CD4-positive, alpha-beta T cell (primary cell): ENCODE data around the gene RER1. TPM values are rescaled to one million over a fixed set of nuclear protein-coding genes. Genes with fewer than 3 reads are reported as not detected.

ENCODE experiments used
- ATAC-seq: fragments of 200-7000 bp; cut with Tn5 transposase; one replicate; pipeline ENCODE4 v1.10.0; 2022; ENCODE audit warnings: mild to moderate bottlenecking; ENCODE audit not compliant: poor library complexity
- CTCF ChIA-PET: fragments of 350-600 bp; sonication (Branson Sonifier 250); formaldehyde crosslinking; loops from one replicate; lab custom pipeline; 2021; ENCODE audit warnings: antibody characterized with exemption, inconsistent platforms; lab: Charles Lee
- POLR2A ChIA-PET: fragments of 350-600 bp; sonication (Branson Sonifier 250); formaldehyde crosslinking; loops from one replicate; lab custom pipeline; 2021; ENCODE audit warnings: antibody characterized with exemption, inconsistent platforms; lab: Charles Lee
- DNase-seq, 14 experiments: peaks; one replicate each; pipeline ENCODE4 v3.0.0-alpha.2; 2013 to 2020; ENCODE audit warnings: mixed read lengths in 2 of 14
- H3K27ac ChIP-seq, 2 donors: one replicate each; pipeline versions ENCODE4 v1.5.1 to v1.7.0; 2013; ENCODE audit warnings: low read length in 2 of 2, low read depth in 1 of 2, mild to moderate bottlenecking in 1 of 2
- H3K27me3 ChIP-seq, 2 experiments: 1 replicate in 1 of 2; 2 replicates in 1 of 2; pipeline versions ENCODE4 v1.6.1 to v1.7.0; 2013; ENCODE audit warnings: low read length in 2 of 2, control low read depth in 1 of 2, mild to moderate bottlenecking in 1 of 2, moderate library complexity in 1 of 2; ENCODE audit not compliant: insufficient read depth in 2 of 2, control insufficient read depth in 1 of 2
- H3K36me3 ChIP-seq: one replicate; pipeline ENCODE4 v1.6.1; 2013; ENCODE audit warnings: low read length, control low read depth; ENCODE audit not compliant: insufficient read depth
- H3K4me1 ChIP-seq: one replicate; pipeline ENCODE4 v1.6.1; 2013; ENCODE audit warnings: low read length, control low read depth; ENCODE audit not compliant: insufficient read depth
- H3K4me3 ChIP-seq: one replicate; pipeline ENCODE4 v1.5.1; 2013; ENCODE audit warnings: mild to moderate bottlenecking, low read length, moderate library complexity
- H3K9me3 ChIP-seq, 2 experiments: 1 replicate in 1 of 2; 2 replicates in 1 of 2; pipeline versions ENCODE4 v1.6.1 to v1.7.0; 2013; ENCODE audit warnings: low read length in 2 of 2, mild to moderate bottlenecking in 2 of 2, control low read depth in 1 of 2, moderate library complexity in 1 of 2; ENCODE audit not compliant: control insufficient read depth in 1 of 2, insufficient read depth in 1 of 2
- H3K27ac Mint-ChIP-seq: one replicate; pipeline ENCODE4 v1.8.0; 2020; ENCODE audit warnings: mixed read lengths
- H3K27me3 Mint-ChIP-seq: one replicate; pipeline ENCODE4 v1.8.0; 2021; ENCODE audit warnings: mixed read lengths
- H3K36me3 Mint-ChIP-seq: one replicate; pipeline ENCODE4 v1.8.0; 2021; ENCODE audit warnings: low read depth, mixed read lengths
- H3K4me1 Mint-ChIP-seq: one replicate; pipeline ENCODE4 v1.8.0; 2021; ENCODE audit warnings: low read depth, mixed read lengths
- H3K4me3 Mint-ChIP-seq: one replicate; pipeline ENCODE4 v1.8.0; 2020; ENCODE audit warnings: mild to moderate bottlenecking, mixed read lengths
- H3K9me3 Mint-ChIP-seq: one replicate; pipeline ENCODE4 v1.8.0; 2020; ENCODE audit warnings: mixed read lengths
- intact Hi-C, 2 experiments: fragments of 100-400 bp; cut with DNase I in 1 of 2; cut with micrococcal nuclease in 1 of 2; formaldehyde crosslinking; loops; one replicate each; pipeline versions ENCODE4 v1.15.1 to v1.9.0; 2023 to 2025; cut with DNase I, micrococcal nuclease
- total RNA-seq, 174 experiments: library from RNA in 2 of 174; stranded (reverse) in 2 of 174; gene quantifications; one replicate each; pipeline ENCODE4 v1.2.3 and lab custom pipeline; 2021 to 2026
- TF ChIP-seq, protein P1 (sequence below): fragments of 200-600 bp; IDR thresholded peaks from one replicate; pipeline ENCODE4 v1.8.0; 2022; ENCODE audit warnings: antibody characterized with exemption, mild to moderate bottlenecking

RER1 gene
- total RNA-seq, 2 experiments from 2014 or later, result 57.9 to 60.7 TPM

DNA sequence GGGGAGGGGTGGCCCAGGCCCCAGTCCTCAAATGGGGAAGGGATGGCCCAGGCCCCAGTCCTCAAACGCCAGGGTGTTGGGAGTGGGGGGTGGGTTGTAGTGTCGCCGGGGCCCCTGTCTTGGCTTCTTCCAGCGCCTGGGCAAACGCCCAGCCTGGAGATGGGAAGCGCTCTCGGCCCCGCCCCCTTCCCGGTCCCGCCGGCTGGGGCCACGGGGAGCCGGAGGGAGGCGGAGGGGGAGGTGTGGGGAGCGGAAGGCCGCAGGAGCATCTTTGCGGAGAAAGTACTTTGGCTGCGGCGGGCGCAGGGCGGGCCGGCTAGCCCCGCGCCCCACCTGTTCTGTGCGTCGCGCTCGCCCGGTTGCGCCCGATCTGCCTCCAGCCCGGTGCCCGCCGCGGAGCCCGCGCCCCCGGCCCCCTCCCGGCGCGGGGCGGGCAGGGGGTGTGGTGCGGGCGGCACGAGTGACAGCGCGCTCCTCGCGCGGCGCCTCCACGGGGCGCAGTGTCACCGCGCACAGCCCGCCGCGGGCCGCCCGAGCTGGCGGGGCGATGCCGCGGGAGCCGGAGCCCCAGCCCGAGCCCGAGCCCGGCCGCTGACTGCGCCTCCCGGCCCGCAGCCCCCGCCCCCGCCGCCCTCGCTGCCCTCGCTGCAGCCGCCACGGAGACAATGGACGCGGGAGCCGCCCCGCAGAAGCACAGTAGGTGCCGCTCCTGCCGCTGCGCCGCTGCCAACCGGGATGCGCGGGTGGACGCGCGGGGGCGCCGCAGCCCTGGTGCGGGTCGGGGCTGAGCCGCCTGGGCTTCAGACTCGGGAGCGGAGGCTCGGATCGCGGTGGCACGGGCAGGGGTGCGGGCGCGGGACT lies 51.9 kb downstream of the RER1 start:
- no peak overlapping the region for H3K4me3 ChIP-seq
- no peak overlapping the region for H3K27ac Mint-ChIP-seq
- ATAC-seq (peak; percentile 41), DNase-seq (peak in 9 of 14 experiments; percentile 7 to 58 (median 25))
- no peak overlapping the region for H3K27ac ChIP-seq
- peaks cover 0 to 7% of the 10 kb centered on the region in 2 experiments for H3K9me3 ChIP-seq
- ChIA-PET POLR2A (interaction anchor here (1.2 kb wide), 1 partner anchor 82 kb away, joined by 3 read pairs; the partner anchor contains the start of gene PANK4), CTCF (interaction anchor here (0.8 to 1.1 kb wide), 2 partner anchors 30 to 104 kb away, joined by 3 to 4 read pairs; no protein-coding TSS in a partner anchor)
- no peaks in the 10 kb centered on the region for H3K36me3 Mint-ChIP-seq
- peaks cover 13% of the 10 kb centered on the region for H3K27me3 Mint-ChIP-seq
- intact Hi-C loops, result no loop called here
- no peaks in the 10 kb centered on the region for H3K4me1 Mint-ChIP-seq
- no peaks in the 10 kb centered on the region for H3K36me3 ChIP-seq
- H3K9me3 Mint-ChIP-seq, result no peaks in the 10 kb centered on the region
- H3K27me3 ChIP-seq, result peaks cover 21 to 28% of the 10 kb centered on the region in 2 experiments
- TF ChIP-seq, protein P1, sequence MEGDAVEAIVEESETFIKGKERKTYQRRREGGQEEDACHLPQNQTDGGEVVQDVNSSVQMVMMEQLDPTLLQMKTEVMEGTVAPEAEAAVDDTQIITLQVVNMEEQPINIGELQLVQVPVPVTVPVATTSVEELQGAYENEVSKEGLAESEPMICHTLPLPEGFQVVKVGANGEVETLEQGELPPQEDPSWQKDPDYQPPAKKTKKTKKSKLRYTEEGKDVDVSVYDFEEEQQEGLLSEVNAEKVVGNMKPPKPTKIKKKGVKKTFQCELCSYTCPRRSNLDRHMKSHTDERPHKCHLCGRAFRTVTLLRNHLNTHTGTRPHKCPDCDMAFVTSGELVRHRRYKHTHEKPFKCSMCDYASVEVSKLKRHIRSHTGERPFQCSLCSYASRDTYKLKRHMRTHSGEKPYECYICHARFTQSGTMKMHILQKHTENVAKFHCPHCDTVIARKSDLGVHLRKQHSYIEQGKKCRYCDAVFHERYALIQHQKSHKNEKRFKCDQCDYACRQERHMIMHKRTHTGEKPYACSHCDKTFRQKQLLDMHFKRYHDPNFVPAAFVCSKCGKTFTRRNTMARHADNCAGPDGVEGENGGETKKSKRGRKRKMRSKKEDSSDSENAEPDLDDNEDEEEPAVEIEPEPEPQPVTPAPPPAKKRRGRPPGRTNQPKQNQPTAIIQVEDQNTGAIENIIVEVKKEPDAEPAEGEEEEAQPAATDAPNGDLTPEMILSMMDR, result peak; percentile 16
- H3K4me3 Mint-ChIP-seq, result no peak overlapping the region
- H3K4me1 ChIP-seq, result peaks cover 11% of the 10 kb centered on the region

DNA sequence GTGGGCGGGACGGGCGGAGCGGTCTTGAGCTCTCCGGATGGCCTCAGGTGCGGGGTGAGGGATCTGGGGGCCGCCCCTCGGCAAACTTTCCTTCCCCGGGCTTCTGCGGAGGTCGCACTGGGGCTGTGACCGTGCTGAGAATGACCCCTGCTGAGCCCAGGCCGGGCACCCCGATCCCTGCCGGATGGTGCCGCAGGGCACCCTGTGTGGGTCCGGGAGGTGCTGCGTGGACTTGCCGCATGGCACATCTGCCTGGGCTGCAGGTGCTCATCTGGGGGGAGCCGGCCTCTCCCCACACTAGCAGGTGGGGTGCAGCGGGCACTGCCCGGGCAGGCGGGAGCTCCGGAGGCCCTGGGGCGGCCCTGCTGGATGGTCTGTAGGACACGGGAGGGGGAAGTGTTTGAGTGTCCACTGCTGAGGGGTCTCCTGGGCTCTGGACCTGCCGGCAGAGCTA lies 52.5 kb downstream of the RER1 start:
- DNase-seq, result no peak
- TF ChIP-seq, protein P1, result no peak
- ChIA-PET POLR2A (no interaction called here), CTCF (interaction anchor here (0.8 to 1.1 kb wide), 2 partner anchors 31 to 103 kb away, joined by 3 to 4 read pairs; no protein-coding TSS in a partner anchor)
- H3K27me3 Mint-ChIP-seq, result peaks cover 13% of the 10 kb centered on the region
- Histone ChIP-seq H3K4me3 (no peak overlapping the region), H3K27me3 (peaks cover 21 to 28% of the 10 kb centered on the region in 2 experiments), H3K9me3 (peaks cover 0 to 7% of the 10 kb centered on the region in 2 experiments), H3K27ac (no peak overlapping the region), H3K36me3 (no peaks in the 10 kb centered on the region), H3K4me1 (peaks cover 11% of the 10 kb centered on the region)
- H3K4me3 Mint-ChIP-seq, result no peak overlapping the region
- no peaks in the 10 kb centered on the region for H3K36me3 Mint-ChIP-seq
- H3K27ac Mint-ChIP-seq, result no peak overlapping the region
- no peaks in the 10 kb centered on the region for H3K4me1 Mint-ChIP-seq
- H3K9me3 Mint-ChIP-seq, result no peaks in the 10 kb centered on the region
- intact Hi-C loops, result no loop called here
- no peak for ATAC-seq

DNA sequence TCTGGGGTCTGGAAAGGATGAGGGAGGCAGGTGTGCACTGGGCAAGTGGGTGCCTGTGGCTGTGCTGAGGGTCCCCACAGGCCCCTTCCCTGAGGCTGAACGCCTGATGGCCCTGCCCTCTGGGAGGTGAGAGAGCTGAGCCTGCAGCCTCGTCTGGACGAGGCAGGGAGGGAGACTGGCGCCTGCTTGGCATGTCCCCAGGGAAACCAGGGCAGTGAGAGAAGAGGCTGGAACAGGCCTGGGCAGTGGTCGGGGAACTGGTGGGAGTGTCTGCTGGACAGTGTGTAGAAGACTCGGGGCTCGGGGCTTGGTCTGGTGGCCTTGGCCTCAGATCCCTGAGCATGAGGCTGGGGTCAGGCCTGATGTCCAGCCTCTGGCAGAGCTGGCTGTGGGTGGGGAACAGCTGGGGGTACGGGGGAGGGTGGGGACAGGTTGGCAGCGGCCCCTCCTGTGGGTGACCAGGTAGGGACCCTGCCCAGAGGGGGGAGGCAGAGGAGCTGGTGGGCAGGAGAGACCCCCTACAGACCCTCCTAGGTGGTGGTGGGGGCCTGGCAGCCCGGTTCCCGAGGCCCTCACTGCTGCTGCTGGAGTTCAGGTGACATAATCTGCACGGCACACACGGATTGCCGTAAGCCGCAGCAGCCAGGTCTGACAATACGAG lies 53.7 kb downstream of the RER1 start:
- DNase-seq (no peak), ATAC-seq (no peak)
- Mint-ChIP-seq H3K4me3 (no peak overlapping the region), H3K36me3 (no peaks in the 10 kb centered on the region), H3K9me3 (no peaks in the 10 kb centered on the region), H3K27me3 (peaks cover 8% of the 10 kb centered on the region), H3K27ac (no peak overlapping the region), H3K4me1 (no peaks in the 10 kb centered on the region)
- no peak overlapping the region for H3K4me3 ChIP-seq
- H3K27ac ChIP-seq, result no peak overlapping the region
- H3K27me3 ChIP-seq, result peaks cover 21 to 28% of the 10 kb centered on the region in 2 experiments
- peaks cover 11% of the 10 kb centered on the region for H3K4me1 ChIP-seq
- POLR2A ChIA-PET, result no interaction called here
- CTCF ChIA-PET, result no interaction called here
- no peaks in the 10 kb centered on the region for H3K36me3 ChIP-seq
- intact Hi-C loops, result no loop called here
- H3K9me3 ChIP-seq, result peaks cover 0 to 7% of the 10 kb centered on the region in 2 experiments
- TF ChIP-seq, protein P1, result no peak
